ENCODE results near the gene BCL2L1. TPM values are rescaled to one million over a fixed set of nuclear protein-coding genes. Genes with fewer than 3 reads are reported as not detected.
A peak's percentile ranks its signal among the peaks of the same experiment; 100 is the strongest.

Gene BCL2L1
- polyA plus RNA-seq, 1 donor = 58.5 TPM

- no peak overlapping the region for H3K27ac ChIP-seq (ENCODE audit: low read length)
- peaks cover 9% of the 10 kb centered on the region for H3K36me3 ChIP-seq (ENCODE audit: control insufficient read depth, insufficient read depth, low read length)
- no peak overlapping the region for H3K4me3 ChIP-seq (ENCODE audit: low read length)
- no peak for DNase-seq
- peaks cover 48% of the 10 kb centered on the region for H3K4me1 ChIP-seq (ENCODE audit: control insufficient read depth, insufficient read depth, low read length)
- H3K27me3 ChIP-seq (ENCODE audit: control insufficient read depth, insufficient read depth, low read length) = no peaks in the 10 kb centered on the region
- no peaks in the 10 kb centered on the region for H3K9me3 ChIP-seq (ENCODE audit: control insufficient read depth, low read depth, low read length)
- no CpG with 5 or more reads among the region's 5 CpGs for WGBS (ENCODE audit: insufficient coverage, low lambda C conversion rate)
Measured at GRCh38 chr20:31700747-31701146, 21.9 kb downstream of the BCL2L1 start.

GRCh38 chr20:31699801-31700728 lies 22.6 kb downstream of the BCL2L1 start:
- WGBS (ENCODE audit: insufficient coverage, low lambda C conversion rate) = no CpG with 5 or more reads among the region's 7 CpGs
- peaks cover 6% of the 10 kb centered on the region for H3K36me3 ChIP-seq (ENCODE audit: control insufficient read depth, insufficient read depth, low read length)
- H3K9me3 ChIP-seq (ENCODE audit: control insufficient read depth, low read depth, low read length) = no peaks in the 10 kb centered on the region
- no peak overlapping the region for H3K4me3 ChIP-seq (ENCODE audit: low read length)
- no peaks in the 10 kb centered on the region for H3K27me3 ChIP-seq (ENCODE audit: control insufficient read depth, insufficient read depth, low read length)
- H3K27ac ChIP-seq (ENCODE audit: low read length) = peak overlapping the region; percentile 89
- H3K4me1 ChIP-seq (ENCODE audit: control insufficient read depth, insufficient read depth, low read length) = peaks cover 48% of the 10 kb centered on the region
- no peak for DNase-seq

DNA sequence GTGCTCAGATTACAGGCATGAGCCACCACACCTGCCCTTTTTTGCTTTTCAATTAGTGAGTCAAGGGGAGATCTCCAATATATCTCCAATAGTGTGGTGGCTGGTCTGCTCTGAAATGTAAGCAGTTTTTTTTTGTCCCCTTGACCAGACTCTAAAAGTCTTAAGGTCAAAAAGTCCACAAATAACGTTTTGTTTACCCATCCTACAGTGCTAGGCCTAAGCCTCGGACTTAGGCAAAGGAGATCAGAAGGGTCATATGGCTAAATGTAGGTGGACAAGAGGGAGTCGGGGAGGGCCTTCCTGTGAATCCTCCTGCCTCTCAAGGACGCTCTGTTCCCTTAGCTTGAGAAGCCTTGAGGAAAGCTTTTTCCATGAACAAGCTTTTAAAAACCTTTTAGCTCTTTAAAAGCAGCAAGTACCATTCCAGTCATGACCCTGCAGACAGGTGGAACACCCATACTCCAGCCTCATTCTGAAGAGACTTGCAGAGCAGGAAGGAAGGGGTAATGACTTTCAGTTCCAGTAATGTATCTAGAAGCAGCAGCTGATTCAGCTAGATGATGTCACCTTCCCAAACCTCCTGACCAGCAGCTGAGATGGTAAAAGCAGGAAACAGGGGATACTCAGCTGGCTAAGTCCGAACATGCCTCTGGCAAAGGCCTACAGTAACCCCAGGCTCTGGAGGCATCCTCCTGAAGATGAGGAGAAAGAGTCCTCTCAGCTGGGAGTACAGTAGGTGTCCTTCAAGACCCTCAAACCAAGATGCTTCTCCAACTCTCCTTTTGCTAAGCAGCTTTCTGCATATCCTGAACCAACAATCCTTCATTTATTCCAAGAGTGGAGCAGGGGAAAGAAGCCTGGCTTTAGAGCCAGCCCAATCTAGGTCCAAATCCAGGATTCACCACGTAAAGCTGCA lies 23.6 kb downstream of the BCL2L1 start:
- no peaks in the 10 kb centered on the region for H3K9me3 ChIP-seq (ENCODE audit: control insufficient read depth, low read depth, low read length)
- no peak overlapping the region for H3K4me3 ChIP-seq (ENCODE audit: low read length)
- no CpG with 5 or more reads among the region's 6 CpGs for WGBS (ENCODE audit: insufficient coverage, low lambda C conversion rate)
- peaks cover 9% of the 10 kb centered on the region for H3K36me3 ChIP-seq (ENCODE audit: control insufficient read depth, insufficient read depth, low read length)
- no peaks in the 10 kb centered on the region for H3K27me3 ChIP-seq (ENCODE audit: control insufficient read depth, insufficient read depth, low read length)
- peak overlapping the region; percentile 89 for H3K27ac ChIP-seq (ENCODE audit: low read length)
- peak; percentile 90 to 95 for DNase-seq
- peaks cover 48% of the 10 kb centered on the region for H3K4me1 ChIP-seq (ENCODE audit: control insufficient read depth, insufficient read depth, low read length)

- H3K4me3 ChIP-seq (ENCODE audit: low read length) = no peak overlapping the region
- no peaks in the 10 kb centered on the region for H3K9me3 ChIP-seq (ENCODE audit: control insufficient read depth, low read depth, low read length)
- DNase-seq = no peak
- H3K27me3 ChIP-seq (ENCODE audit: control insufficient read depth, insufficient read depth, low read length) = no peaks in the 10 kb centered on the region
- WGBS (ENCODE audit: insufficient coverage, low lambda C conversion rate) = no CpG with 5 or more reads among the region's 8 CpGs
- peaks cover 48% of the 10 kb centered on the region for H3K4me1 ChIP-seq (ENCODE audit: control insufficient read depth, insufficient read depth, low read length)
- H3K36me3 ChIP-seq (ENCODE audit: control insufficient read depth, insufficient read depth, low read length) = peaks cover 9% of the 10 kb centered on the region
- peak overlapping the region; percentile 89 for H3K27ac ChIP-seq (ENCODE audit: low read length)
Measured at GRCh38 chr20:31698243-31698802, 24.3 kb downstream of the BCL2L1 start.

- Histone ChIP-seq H3K27ac (ENCODE audit: low read length) (peak overlapping the region; percentile 89), H3K9me3 (ENCODE audit: control insufficient read depth, low read depth, low read length) (no peaks in the 10 kb centered on the region), H3K36me3 (ENCODE audit: control insufficient read depth, insufficient read depth, low read length) (peaks cover 9% of the 10 kb centered on the region), H3K27me3 (ENCODE audit: control insufficient read depth, insufficient read depth, low read length) (no peaks in the 10 kb centered on the region), H3K4me3 (ENCODE audit: low read length) (no peak overlapping the region), H3K4me1 (ENCODE audit: control insufficient read depth, insufficient read depth, low read length) (peaks cover 48% of the 10 kb centered on the region)
- no CpG with 5 or more reads among the region's 12 CpGs for WGBS (ENCODE audit: insufficient coverage, low lambda C conversion rate)
- peak; percentile 87 to 94 for DNase-seq
Measured at GRCh38 chr20:31695849-31696804, 26.5 kb downstream of the BCL2L1 start.

DNA sequence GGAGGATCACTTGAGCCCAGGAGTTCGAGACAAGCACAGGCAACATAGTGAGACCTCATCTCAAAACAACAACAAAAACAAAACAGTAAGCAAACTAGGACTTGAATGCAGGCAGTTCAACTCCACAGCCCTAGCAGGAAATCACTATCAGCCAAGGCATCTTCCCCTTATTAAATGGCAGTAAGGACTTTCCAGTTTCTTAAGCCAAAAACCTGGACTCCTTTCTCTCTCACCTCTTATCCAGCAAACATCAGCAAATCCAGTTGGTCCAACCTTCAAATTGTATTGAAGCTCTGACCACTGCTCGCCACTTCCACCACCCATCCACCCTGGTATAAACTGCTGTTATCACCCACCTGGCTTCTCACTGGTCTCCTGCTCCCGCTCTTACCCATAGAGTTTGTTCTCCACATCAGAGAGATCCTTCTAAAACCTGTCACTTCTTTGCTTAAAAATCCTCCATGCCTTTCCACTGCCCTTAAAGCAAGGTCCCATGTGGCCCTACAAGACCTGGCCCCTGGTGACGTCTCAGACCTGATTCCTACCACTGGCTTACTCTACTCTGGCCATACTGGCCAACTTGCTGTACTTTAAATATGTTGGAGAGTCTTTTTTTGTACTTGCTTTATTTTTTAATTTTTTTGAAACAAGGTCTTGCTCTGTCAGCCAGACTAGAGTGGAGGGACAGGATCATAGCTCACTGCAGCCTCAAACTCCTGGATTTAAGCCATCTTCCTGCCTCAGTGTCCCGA lies 27.6 kb downstream of the BCL2L1 start:
- Histone ChIP-seq H3K36me3 (ENCODE audit: control insufficient read depth, insufficient read depth, low read length) (peaks cover 7% of the 10 kb centered on the region), H3K4me3 (ENCODE audit: low read length) (no peak overlapping the region), H3K4me1 (ENCODE audit: control insufficient read depth, insufficient read depth, low read length) (peaks cover 48% of the 10 kb centered on the region), H3K27me3 (ENCODE audit: control insufficient read depth, insufficient read depth, low read length) (no peaks in the 10 kb centered on the region), H3K27ac (ENCODE audit: low read length) (peak overlapping the region; percentile 80), H3K9me3 (ENCODE audit: control insufficient read depth, low read depth, low read length) (no peaks in the 10 kb centered on the region)
- no peak for DNase-seq
- WGBS (ENCODE audit: insufficient coverage, low lambda C conversion rate) = 100% methylated on average over 1 of the region's 5 CpGs

GRCh38 chr20:31693987-31694661 lies 28.5 kb downstream of the BCL2L1 start:
- Histone ChIP-seq H3K27me3 (ENCODE audit: control insufficient read depth, insufficient read depth, low read length) (no peaks in the 10 kb centered on the region), H3K4me3 (ENCODE audit: low read length) (no peak overlapping the region), H3K36me3 (ENCODE audit: control insufficient read depth, insufficient read depth, low read length) (peaks cover 9% of the 10 kb centered on the region), H3K4me1 (ENCODE audit: control insufficient read depth, insufficient read depth, low read length) (peaks cover 42% of the 10 kb centered on the region), H3K27ac (ENCODE audit: low read length) (peak overlapping the region; percentile 80), H3K9me3 (ENCODE audit: control insufficient read depth, low read depth, low read length) (no peaks in the 10 kb centered on the region)
- no peak for DNase-seq
- no CpG with 5 or more reads among the region's 4 CpGs for WGBS (ENCODE audit: insufficient coverage, low lambda C conversion rate)

DNA sequence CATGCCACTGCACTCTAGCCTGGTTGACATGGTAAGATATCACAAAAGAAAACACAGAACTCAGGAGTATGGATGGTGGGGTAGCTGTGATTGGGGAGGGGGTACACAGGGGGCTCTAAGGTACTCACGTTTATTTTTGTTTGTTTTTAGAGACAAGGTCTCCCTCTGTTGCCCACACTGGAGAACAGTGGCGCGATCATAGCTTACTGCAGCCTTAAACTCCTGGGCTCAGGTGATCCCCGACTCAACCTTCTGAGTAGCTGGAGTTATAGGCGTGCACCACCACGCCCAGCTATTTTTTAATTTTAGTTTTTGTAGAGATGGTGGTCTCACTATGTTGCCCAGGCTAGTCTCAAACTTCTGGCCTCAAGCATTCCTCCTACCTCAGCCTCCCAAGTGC lies 29.3 kb downstream of the BCL2L1 start:
- Histone ChIP-seq H3K4me1 (ENCODE audit: control insufficient read depth, insufficient read depth, low read length) (peaks cover 35% of the 10 kb centered on the region), H3K27me3 (ENCODE audit: control insufficient read depth, insufficient read depth, low read length) (no peaks in the 10 kb centered on the region), H3K4me3 (ENCODE audit: low read length) (no peak overlapping the region), H3K27ac (ENCODE audit: low read length) (no peak overlapping the region), H3K9me3 (ENCODE audit: control insufficient read depth, low read depth, low read length) (no peaks in the 10 kb centered on the region), H3K36me3 (ENCODE audit: control insufficient read depth, insufficient read depth, low read length) (peaks cover 11% of the 10 kb centered on the region)
- WGBS (ENCODE audit: insufficient coverage, low lambda C conversion rate) = no CpG with 5 or more reads among the region's 6 CpGs
- no peak for DNase-seq

Data from large intestine (tissue), 3 donors.